ENCODE data around the gene COL8A1.

DNA sequence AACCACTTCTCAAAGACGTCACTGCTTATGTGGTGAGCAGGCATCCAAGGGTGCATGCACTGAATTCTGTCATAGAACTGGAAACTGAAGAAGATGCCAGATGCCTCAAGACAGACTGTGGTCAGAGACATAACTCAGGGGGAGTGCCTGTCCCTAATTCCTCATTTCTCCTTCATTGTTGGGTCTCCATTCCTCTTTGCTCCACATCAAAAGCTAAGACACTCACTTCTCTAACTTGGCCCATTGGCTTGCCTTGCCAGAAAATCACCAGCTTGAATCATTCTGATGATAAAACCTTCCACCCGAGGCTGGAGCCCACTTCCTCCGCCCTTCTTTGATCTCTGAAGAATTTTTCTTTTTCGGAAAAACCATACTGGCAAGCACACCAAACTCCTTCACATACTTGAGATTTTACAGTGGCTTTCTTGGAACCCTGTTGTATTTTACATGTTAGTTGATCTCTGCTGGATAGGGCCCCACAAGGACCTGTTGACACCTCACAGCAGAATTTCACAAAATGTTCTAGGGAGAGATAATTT lies 69.9 kb downstream of the COL8A1 start:
- no peak for TF ChIP-seq CTCF (IDR thresholded peaks at IDR 0.05)
- TF ChIP-seq IRF1 (CRISPR knock-in tag; IDR thresholded peaks at IDR 0.05) = no peak
- TF ChIP-seq, protein P1, sequence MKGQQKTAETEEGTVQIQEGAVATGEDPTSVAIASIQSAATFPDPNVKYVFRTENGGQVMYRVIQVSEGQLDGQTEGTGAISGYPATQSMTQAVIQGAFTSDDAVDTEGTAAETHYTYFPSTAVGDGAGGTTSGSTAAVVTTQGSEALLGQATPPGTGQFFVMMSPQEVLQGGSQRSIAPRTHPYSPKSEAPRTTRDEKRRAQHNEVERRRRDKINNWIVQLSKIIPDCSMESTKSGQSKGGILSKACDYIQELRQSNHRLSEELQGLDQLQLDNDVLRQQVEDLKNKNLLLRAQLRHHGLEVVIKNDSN (CRISPR knock-in tag; IDR thresholded peaks at IDR 0.05) = no peak
- TF ChIP-seq TEAD4 (CRISPR knock-in tag; IDR thresholded peaks at IDR 0.05) = no peak
- no peak for TF ChIP-seq ATF2 (CRISPR knock-in tag; IDR thresholded peaks at IDR 0.05; ENCODE audit: borderline replicate concordance, low read depth)
- no peak for TF ChIP-seq FOXP1 (CRISPR knock-in tag; IDR thresholded peaks at IDR 0.05; ENCODE audit: borderline replicate concordance)
- no peak for TF ChIP-seq TEAD1 (CRISPR knock-in tag; IDR thresholded peaks at IDR 0.05)

Measured in WTC11 (cell line).